Motor neuron (in vitro differentiated cells): ENCODE results near the gene MARK1. TPM values are rescaled to one million over a fixed set of nuclear protein-coding genes. Genes with fewer than 3 reads are reported as not detected.

Source experiments
- ATAC-seq, 8 experiments: fragments of 200-7000 bp; cut with Tn5 transposase; replicated peaks in 6 of 8; 2 replicates each; pipeline ENCODE4 v1.8.0; 2021; ENCODE audit warnings: mild to moderate bottlenecking in 8 of 8, moderate library complexity in 8 of 8
- H3K27ac ChIP-seq, 2 donors: fragments of 250-450 bp; sonication (Bioruptor Pico); 2 replicates each; pipeline ENCODE4 v1.9.0; 2021; ENCODE audit warnings: antibody characterized with exemption in 2 of 2, mild to moderate bottlenecking in 2 of 2, moderate library complexity in 1 of 2
- H3K4me1 ChIP-seq, 2 donors: fragments of 250-450 bp; sonication (Bioruptor Pico); replicated peaks in 1 of 2; 2 replicates each; pipeline ENCODE4 v1.6.1; 2021; ENCODE audit warnings: antibody characterized with exemption in 2 of 2, mild to moderate bottlenecking in 2 of 2, moderate library complexity in 1 of 2
- H3K4me3 ChIP-seq, 5 donors: fragments of 250-450 bp; sonication (Bioruptor Pico); 2 replicates each; pipeline ENCODE4 v1.9.0; 2021; ENCODE audit warnings: antibody characterized with exemption in 5 of 5, mild to moderate bottlenecking in 5 of 5, moderate library complexity in 4 of 5
- WGBS, 10 experiments: fragments of 450-650 bp; shearing (Covaris generic); methylation state at CpG; one replicate each; pipeline ENCODE4 v1.0.0; 2022; 5-methylcytosine and 5-hydroxymethylcytosine counted together
- in situ Hi-C, 9 experiments: fragments of 400-800 bp; cut with MboI; loops; one replicate each; pipeline ENCODE4 v1.15.0; 2021; ENCODE audit warnings: low sequenced_read_pairs in 9 of 9, low pct_unique_long_range_greater_than_20kb in 2 of 9; ENCODE audit not compliant: unreplicated experiment in 9 of 9
- total RNA-seq, 8 experiments: library from RNA; unstranded; fragments of 300-600 nt; gene quantifications; 2 replicates each; pipeline versions ENCODE4 v1.2.3 to v1.2.4, GENCODE V29; 2022

MARK1 gene
- total RNA-seq, 8 experiments from 2014 or later = 1.3 to 38.6 (median 31.4) TPM

DNA sequence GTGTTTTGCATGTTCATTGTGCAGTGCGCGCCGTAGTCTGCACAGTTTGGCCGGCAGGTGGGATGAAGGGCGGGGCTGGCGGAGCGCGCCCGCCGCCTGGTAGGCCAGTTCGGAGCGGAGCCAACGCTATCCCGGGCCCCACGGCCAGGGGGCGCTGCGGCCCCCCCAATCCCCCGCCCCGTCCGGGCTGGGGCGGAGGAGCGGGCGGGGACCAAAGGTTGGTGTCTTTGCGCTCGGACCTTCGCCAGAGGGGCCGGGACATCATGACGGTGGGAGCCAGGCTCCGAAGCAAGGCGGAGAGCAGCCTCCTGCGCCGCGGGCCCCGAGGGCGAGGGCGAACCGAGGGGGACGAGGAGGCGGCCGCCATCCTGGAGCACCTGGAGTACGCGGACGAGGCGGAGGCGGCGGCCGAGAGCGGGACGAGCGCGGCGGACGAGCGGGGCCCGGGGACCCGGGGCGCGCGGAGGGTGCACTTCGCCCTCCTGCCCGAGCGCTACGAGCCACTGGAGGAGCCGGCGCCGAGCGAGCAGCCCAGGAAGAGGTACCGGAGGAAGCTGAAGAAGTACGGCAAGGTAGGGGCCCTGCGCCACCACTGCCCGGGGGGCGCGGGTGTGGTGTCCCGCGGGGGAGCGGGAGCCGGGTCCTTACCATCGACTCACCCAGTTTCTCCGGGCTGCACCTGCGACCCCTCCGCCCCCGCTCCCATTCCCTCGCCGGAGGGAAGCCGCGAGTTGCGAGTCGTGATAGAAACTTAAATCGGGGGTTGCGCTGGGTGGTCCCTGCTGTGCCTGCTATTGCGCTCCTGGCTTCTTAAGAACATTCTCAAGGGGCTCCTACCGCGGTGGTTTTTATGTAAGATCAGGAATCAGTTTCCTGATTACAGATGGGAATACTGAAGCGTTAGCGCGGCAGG, 162.5 kb downstream of the MARK1 start, which contains the start of gene C1orf115:
Gene C1orf115 (plus strand): TSS at position 224 of the 913 bp plus-strand sequence. CDS start 40 bp downstream, at position 264.
- H3K4me3 ChIP-seq = peak within 1 kb of the TSS; percentile 55 to 84 (median 59)
- in situ Hi-C loops = no loop called here
- WGBS, 10 experiments = 6 to 48% (median 15%) methylated on average over 2 to 36 of the region's 96 CpGs; no CpG with 5 or more reads in 2 of the 10 experiments
- peak; percentile 79 to 98 (median 96) for ATAC-seq
- peaks cover 0 to 7% of the 10 kb centered on the region in 2 donors for H3K4me1 ChIP-seq
- no peak within 1 kb of the TSS for H3K27ac ChIP-seq

- Histone ChIP-seq H3K4me1 (peaks cover 0 to 7% of the 10 kb centered on the region in 2 donors), H3K27ac (no peak overlapping the region), H3K4me3 (peak overlapping the region; percentile 55 to 84 (median 59))
- WGBS, 10 experiments = 29 to 81% (median 52%) methylated on average over 3 to 14 of the region's 14 CpGs; no CpG with 5 or more reads in 1 of the 10 experiments
- ATAC-seq = no peak
- in situ Hi-C loops = no loop called here
Observed at GRCh38 chr1:220691053-220691684, 163.2 kb downstream of the MARK1 start.

GRCh38 chr1:220692436-220693228, 164.7 kb downstream of the MARK1 start:
- ATAC-seq = peak in 2 of 8 experiments; percentile 4 to 28

DNA sequence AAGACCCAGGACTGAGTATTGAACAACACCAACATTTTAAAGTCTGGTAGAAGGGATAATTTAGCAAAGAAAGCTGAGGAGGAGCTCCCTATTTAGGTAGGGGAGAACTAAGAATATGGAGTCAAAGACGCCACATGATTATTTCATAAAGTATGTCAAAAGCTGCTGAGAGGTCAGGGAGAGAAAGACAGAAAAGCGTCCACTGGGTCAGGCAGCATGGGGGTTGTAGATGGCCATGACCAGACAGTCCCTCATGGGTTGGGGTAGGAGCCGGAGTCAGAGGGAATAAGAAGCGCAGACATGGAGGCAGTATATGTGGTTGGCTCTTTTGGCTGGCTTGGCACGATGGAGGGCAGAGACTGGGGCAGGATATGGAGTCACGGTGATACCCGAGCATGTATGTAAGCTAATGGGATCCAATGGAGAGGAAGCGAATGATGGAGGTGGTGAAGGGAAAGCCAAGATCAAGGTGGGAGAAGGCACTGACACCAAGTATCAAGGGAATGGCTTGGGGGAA, 167.0 kb downstream of the MARK1 start:
- peaks cover 0 to 7% of the 10 kb centered on the region in 2 donors for H3K4me1 ChIP-seq
- H3K4me3 ChIP-seq = no peak overlapping the region
- ATAC-seq = no peak
- H3K27ac ChIP-seq = no peak overlapping the region
- 20 to 96% (median 84%) methylated on average over 1 to 8 of the region's 8 CpGs for WGBS, 10 experiments
- in situ Hi-C loops = no loop called here

More at GRCh38 chr1:220692436-220693228, 164.7 kb downstream of the MARK1 start:
- WGBS, 10 experiments = 6 to 100% (median 74%) methylated on average over 2 to 8 of the region's 8 CpGs; no CpG with 5 or more reads in 2 of the 10 experiments
- Histone ChIP-seq H3K4me3 (no peak overlapping the region), H3K4me1 (peaks cover 0 to 7% of the 10 kb centered on the region in 2 donors), H3K27ac (no peak overlapping the region)
- in situ Hi-C loops = no loop called here

DNA sequence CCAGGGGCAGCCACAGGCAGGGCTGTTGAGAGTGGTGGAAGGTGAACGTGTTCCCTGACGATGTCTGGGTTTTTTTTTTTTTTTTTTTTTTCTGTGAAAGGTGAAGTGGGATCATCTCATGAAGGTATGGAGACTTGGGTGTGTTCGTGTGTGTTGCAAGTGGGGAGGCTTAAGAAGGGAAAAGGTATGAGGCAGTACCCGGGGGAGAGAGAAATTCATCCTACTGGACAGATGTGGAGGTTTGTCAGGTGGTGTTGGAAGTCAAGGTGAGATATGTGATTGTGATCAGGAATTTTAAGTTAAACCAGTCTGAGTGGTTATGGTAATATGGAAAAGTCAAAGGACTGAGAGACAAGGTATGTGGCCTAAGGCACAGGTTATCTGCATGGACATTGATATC, 167.5 kb downstream of the MARK1 start:
- Histone ChIP-seq H3K4me3 (no peak overlapping the region), H3K27ac (no peak overlapping the region), H3K4me1 (peaks cover 0 to 7% of the 10 kb centered on the region in 2 donors)
- WGBS, 10 experiments = 50 to 100% (median 93%) methylated on average over 1 to 4 of the region's 4 CpGs; no CpG with 5 or more reads in 4 of the 10 experiments
- in situ Hi-C loops = no loop called here
- no peak for ATAC-seq

DNA sequence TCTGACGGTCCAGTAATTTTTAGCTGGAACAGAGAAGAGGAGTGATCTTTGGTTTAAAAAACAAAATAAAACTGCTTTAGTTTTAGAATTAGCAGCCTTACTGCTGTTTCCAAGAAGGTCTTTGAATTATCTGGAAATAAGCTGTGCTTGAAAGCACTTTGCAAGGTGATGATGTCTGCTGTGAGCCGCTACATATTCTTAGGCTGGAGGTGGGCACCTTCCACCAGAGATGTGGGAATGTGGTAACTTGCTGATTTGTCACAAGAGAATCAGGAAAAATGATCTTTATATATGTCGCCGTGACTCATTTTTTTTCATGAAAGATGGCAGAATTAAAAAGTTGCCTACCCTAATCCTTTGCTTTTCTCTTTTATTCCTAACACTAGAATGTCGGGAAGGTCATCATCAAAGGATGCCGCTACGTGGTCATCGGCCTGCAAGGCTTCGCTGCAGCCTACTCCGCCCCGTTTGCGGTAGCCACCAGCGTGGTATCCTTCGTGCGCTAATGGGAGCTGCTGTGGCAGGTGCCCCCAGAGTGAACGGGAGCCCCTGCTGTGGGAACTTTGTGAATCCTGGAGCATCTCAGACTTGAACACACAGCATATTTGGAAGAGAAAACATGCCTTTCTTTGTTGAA, 168.4 kb downstream of the MARK1 start:
- Histone ChIP-seq H3K4me3 (no peak overlapping the region), H3K4me1 (peaks cover 0 to 10% of the 10 kb centered on the region in 2 donors), H3K27ac (no peak overlapping the region)
- in situ Hi-C loops = no loop called here
- no peak for ATAC-seq
- WGBS, 10 experiments = 50 to 100% (median 92%) methylated on average over 1 to 16 of the region's 16 CpGs; no CpG with 5 or more reads in 1 of the 10 experiments

GRCh38 chr1:220696863-220697231, 168.9 kb downstream of the MARK1 start:
- ATAC-seq = peak in 3 of 8 experiments; percentile 32 to 66 (median 41)
- no peak overlapping the region for H3K4me3 ChIP-seq
- in situ Hi-C loops = no loop called here
- no peak overlapping the region for H3K27ac ChIP-seq
- peaks cover 0 to 10% of the 10 kb centered on the region in 2 donors for H3K4me1 ChIP-seq
- 0 to 92% (median 66%) methylated on average over 1 to 9 of the region's 9 CpGs; no CpG with 5 or more reads in 2 of the 10 experiments for WGBS, 10 experiments

DNA sequence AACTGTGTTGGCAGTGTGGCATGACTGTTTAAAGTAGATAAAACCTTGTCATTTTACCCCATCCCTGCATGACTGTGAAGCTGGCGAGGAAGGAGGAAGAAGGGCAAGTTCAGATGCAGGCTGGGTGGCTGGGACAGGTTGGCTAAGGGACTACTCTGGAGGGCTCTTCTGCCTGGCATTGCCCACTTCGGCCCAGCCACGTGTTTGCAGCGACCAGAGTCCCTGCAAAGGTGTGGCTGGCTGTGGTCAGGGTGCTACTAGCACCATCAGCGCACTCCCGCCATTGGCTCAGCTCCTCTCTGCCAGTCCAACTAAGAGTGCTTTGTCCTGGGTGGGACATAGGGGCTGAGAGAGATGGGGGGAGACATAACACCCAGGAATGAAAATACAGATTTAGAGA, 169.4 kb downstream of the MARK1 start:
- no peak for ATAC-seq
- no peak overlapping the region for H3K4me3 ChIP-seq
- in situ Hi-C loops = no loop called here
- WGBS, 10 experiments = 80 to 100% (median 90%) methylated on average over 1 to 6 of the region's 6 CpGs; no CpG with 5 or more reads in 4 of the 10 experiments
- no peak overlapping the region for H3K27ac ChIP-seq
- peaks cover 0 to 10% of the 10 kb centered on the region in 2 donors for H3K4me1 ChIP-seq

GRCh38 chr1:220698607-220699016, 170.7 kb downstream of the MARK1 start:
- no peak for ATAC-seq
- 38 to 71% (median 59%) methylated on average over 1 to 5 of the region's 5 CpGs; no CpG with 5 or more reads in 1 of the 10 experiments for WGBS, 10 experiments
- Histone ChIP-seq H3K27ac (no peak overlapping the region), H3K4me3 (no peak overlapping the region), H3K4me1 (peaks cover 0 to 10% of the 10 kb centered on the region in 2 donors)
- in situ Hi-C loops = no loop called here

DNA sequence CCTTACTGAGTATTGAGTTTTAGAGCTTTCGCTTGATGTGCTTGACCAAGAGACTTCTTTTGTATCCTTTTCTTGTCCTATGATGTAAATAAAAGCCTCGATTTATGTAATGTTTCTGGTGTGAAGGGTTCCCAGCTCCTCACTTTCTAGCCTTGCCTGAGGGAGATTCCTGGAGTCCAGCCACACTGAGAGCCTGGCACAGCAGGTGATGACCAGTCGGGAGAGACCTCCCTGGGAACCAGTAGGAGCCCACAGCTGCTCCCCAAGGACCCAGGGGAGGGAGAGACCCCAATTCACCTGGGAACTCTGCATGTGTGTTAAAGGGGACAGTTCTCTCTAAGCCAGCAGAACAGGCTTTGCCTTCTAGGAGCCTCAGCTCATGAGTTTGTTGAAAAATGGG, 171.1 kb downstream of the MARK1 start:
- in situ Hi-C loops = no loop called here
- Histone ChIP-seq H3K4me3 (no peak overlapping the region), H3K27ac (no peak overlapping the region), H3K4me1 (peaks cover 0 to 10% of the 10 kb centered on the region in 2 donors)
- no peak for ATAC-seq
- WGBS, 10 experiments = 25 to 100% (median 78%) methylated on average over 1 to 3 of the region's 3 CpGs; no CpG with 5 or more reads in 2 of the 10 experiments

DNA sequence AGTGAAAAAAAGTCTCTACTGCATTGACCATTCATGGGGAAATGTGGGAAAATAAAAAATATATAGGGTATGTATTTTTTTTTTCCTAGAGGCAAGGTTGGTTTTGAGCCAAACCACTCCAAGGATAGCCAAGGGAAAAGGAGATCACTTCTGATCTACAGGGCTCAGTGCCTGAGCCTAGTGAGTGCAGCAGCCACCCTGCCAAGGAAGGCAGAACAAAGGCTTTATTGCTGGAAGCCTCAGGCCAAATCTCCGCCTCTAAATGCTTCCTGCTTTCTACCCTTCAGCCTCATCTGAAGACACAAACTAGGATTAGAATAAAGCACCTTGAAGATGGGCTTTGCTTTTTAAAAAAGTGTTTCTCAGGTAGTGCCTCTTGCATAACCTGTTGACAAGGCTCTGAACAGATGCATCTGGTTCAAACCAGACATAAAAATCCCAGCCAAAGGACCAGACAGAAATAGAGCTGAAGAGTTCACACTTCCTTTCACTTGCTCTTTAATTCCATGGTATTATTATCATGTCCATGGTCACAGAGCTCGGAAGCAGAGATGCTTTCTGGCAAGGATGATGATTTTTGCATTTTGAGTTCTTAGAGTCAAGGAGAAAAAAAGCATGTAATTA, 172.7 kb downstream of the MARK1 start:
- peak in 6 of 8 experiments; percentile 33 to 70 (median 62) for ATAC-seq
- H3K4me1 ChIP-seq = peaks cover 0 to 10% of the 10 kb centered on the region in 2 donors
- H3K27ac ChIP-seq = no peak overlapping the region
- no peak overlapping the region for H3K4me3 ChIP-seq
- in situ Hi-C loops = no loop called here
- WGBS, 10 experiments = 0 to 89% (median 35%) methylated on average over 1 to 2 of the region's 2 CpGs; no CpG with 5 or more reads in 2 of the 10 experiments
